DND-41 (cell line): ENCODE data around the gene MALRD1.

Source experiments
- CTCF ChIP-seq: IDR thresholded peaks from 2 replicates; pipeline ENCODE4 v1.5.1; 2012; ENCODE audit warnings: borderline replicate concordance, low read length, moderate library complexity, mild to moderate bottlenecking; ENCODE audit not compliant: poor library complexity, severe bottlenecking; ENCODE audit errors: extremely low read depth
- EZH2 ChIP-seq: IDR thresholded peaks from 3 replicates; pipeline ENCODE4 v1.6.1; 2012; ENCODE audit warnings: borderline replicate concordance, low read depth, mild to moderate bottlenecking, moderate library complexity, low read length, inconsistent platforms; ENCODE audit not compliant: severe bottlenecking

GRCh38 chr10:19014498-19014897 is 34.1 kb upstream of the MALRD1 start:
- TF ChIP-seq EZH2 (no peak), CTCF (no peak)
